ENCODE measurements around the gene DMWD.

DNA sequence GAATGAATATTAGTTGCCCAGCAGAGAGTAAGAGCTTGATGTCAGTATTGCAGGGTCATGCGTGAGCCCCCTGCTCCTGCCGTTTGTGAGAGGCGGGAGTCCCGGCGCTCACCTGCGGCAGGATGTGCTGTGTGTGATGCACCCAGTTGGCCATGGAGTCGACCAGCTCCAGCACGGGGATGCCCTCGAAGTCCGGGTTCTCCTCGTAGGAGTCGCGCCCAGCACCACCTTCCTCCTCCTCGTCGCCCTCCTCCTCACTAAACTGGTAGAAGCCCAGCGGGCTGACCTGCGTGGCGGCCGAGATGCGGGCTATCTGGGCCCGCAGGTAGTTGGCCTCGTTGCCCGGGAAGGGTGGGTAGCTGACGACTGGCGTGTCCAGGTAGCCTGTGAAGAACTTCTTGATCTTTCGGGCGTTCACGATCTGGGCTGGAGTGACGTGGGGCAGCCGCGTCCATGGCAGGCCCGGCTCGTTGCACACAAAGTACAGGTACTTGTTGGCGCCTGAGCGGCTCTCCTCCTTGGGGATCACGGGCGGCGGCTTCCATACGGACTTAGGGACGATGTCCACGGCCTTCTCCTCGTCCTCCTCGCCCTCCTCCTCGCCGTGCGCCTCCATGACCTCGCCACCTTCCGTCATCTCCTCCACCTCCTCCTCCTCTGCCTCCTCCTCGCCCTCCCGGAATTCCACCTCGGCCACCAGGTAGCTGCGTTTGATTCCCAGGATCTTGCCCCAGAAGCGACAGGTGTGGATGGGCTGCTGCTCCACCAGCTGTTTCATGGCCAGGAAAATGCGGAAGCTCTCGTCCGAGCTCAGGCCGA is 11.7 kb upstream of the DMWD start:
- no peak for TF ChIP-seq EP300 (IDR thresholded peaks at IDR 0.05)
- TF ChIP-seq, protein P1, sequence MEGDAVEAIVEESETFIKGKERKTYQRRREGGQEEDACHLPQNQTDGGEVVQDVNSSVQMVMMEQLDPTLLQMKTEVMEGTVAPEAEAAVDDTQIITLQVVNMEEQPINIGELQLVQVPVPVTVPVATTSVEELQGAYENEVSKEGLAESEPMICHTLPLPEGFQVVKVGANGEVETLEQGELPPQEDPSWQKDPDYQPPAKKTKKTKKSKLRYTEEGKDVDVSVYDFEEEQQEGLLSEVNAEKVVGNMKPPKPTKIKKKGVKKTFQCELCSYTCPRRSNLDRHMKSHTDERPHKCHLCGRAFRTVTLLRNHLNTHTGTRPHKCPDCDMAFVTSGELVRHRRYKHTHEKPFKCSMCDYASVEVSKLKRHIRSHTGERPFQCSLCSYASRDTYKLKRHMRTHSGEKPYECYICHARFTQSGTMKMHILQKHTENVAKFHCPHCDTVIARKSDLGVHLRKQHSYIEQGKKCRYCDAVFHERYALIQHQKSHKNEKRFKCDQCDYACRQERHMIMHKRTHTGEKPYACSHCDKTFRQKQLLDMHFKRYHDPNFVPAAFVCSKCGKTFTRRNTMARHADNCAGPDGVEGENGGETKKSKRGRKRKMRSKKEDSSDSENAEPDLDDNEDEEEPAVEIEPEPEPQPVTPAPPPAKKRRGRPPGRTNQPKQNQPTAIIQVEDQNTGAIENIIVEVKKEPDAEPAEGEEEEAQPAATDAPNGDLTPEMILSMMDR (IDR thresholded peaks at IDR 0.05): no peak
- TF ChIP-seq POLR2A (IDR thresholded peaks at IDR 0.05): no peak

Measured in sigmoid colon (tissue), 4 donors.